T47D (cell line): ENCODE data around the gene OR6C3.
A peak's percentile ranks its signal among the peaks of the same experiment; 100 is the strongest.
"Not testable (repeated sequence)": the region's sequence is repeated elsewhere in the genome, so short reads cannot be mapped to it uniquely, and the experiment has no call there.

Source experiments
- DNase-seq, 2 experiments: peaks; one replicate each; pipeline versions ENCODE4 v3.0.0 to v3.0.0-alpha.2; 2011 to 2012; ENCODE audit warnings: low read depth in 1 of 2, low spot score in 1 of 2
- JUND ChIP-seq: IDR thresholded peaks from 2 replicates; pipeline ENCODE4 v1.6.1; 2012; ENCODE audit warnings: low read depth
- in situ Hi-C: cut with HindIII; loops from 2 replicates; pipeline ENCODE4 v1.10.0; 2016; ENCODE audit warnings: low sequenced_read_pairs, low pct_unique_long_range_greater_than_20kb

The OR6C3 gene

GRCh38 chr12:55330446-55330845 lies at the start of gene OR6C3:
TSS of gene OR6C3 (plus strand) at chr12:55330746. CDS start at chr12:55331701, 955 bp downstream.
- no peak for DNase-seq
- no peak for TF ChIP-seq JUND
- in situ Hi-C loops = no loop called here

DNA sequence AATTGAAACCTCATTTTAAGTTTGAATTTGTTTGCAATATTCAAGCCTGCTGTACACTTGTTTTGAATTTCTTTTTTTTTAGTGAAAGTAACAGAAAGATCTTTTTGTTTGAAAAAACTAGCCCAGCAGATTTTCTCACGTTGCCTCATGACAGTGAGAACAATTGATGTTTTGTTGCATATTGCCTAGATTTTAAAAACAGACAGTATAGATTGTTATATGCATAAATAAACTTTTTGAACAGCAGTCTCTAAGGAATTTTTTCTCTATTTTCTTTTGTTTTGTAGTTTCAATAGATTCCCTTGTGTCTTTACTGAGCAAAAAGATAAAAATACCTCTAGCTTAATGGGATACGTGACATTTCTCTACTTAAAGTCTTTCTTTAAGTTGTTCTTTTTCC lies 49.6 kb upstream of the OR6C3 start:
- no peak for TF ChIP-seq JUND
- DNase-seq = no peak
- in situ Hi-C loops = no loop called here

DNA sequence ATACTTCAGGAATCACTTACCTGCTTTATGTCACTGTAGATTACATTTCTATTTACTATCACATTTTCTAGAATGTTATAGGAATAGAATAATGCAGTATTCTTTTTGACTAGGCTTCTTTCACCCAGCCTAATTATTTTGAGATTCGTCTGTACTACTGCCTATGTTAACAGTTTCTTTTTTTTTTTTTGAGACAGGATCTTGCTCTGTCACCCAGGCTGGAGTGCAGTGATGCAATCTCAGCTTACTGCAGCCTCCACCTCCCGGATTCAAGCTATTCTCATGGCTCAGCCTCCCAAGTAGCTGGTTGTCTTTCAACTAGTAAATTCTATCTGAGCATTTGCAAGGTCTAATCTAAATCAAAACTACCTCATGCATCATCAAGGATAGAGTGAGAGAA lies 40.5 kb upstream of the OR6C3 start:
- in situ Hi-C loops = no loop called here
- no peak for DNase-seq
- TF ChIP-seq JUND = no peak

GRCh38 chr12:55296469-55296868 lies 34.1 kb upstream of the OR6C3 start, which contains the start of gene OR6C6:
TSS of gene OR6C6 (minus strand) at chr12:55296569. CDS start at chr12:55295232, 1,337 bp downstream.
- in situ Hi-C loops = no loop called here
- DNase-seq = no peak
- TF ChIP-seq JUND = no peak

DNA sequence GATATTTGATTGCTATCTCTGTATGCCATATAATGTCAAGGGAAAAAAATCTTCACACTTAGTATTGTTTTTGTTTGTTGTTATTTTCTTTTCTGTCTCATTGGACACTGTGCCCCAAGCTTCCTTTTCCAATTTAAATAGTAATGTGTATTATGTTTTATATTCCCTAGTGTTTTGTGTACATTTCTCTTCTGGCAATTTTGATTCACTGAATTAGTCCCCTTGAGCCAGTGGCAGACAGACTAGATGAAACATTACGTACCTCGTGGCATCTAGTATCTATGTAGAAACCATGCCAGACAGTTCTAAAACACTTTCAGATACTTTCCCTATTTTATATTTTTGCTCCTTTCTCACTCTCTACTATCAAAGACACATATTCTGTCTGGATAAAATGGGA lies 16.5 kb upstream of the OR6C3 start, which contains the start of gene OR6C1:
OR6C1 (plus strand) TSS at position 301 of the 400 bp plus-strand sequence. CDS start 6,257 bp downstream, outside the sequence.
- no peak for DNase-seq
- in situ Hi-C loops = no loop called here
- TF ChIP-seq JUND = no peak

- in situ Hi-C loops = no loop called here
- no peak for DNase-seq
- no peak for TF ChIP-seq JUND
Measured at GRCh38 chr12:55320201-55320600, 10.3 kb upstream of the OR6C3 start.

DNA sequence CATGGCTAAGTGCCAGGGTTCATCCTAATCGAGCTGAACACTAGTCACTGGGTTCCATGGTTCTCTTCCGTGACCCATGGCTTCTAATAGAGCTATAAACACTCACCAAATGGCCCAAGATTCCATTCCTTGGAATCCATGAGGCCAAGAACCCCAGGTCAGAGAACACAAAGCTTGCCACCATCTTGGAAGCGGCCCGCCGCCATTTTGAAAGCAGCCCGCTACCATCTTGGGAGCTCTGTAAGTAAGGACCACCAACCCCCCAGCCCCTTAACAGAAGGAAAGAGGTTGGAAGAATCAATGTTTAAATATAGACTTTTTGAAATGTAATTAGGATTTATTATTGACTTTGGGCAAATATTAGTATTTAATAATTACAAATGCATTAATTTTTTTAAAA lies 4.7 kb upstream of the OR6C3 start:
- in situ Hi-C loops, DNase-seq: not testable (repeated sequence)

- in situ Hi-C loops = no loop called here
- no peak for TF ChIP-seq JUND
- DNase-seq = no peak
Measured at GRCh38 chr12:55336002-55336401, 5.5 kb downstream of the OR6C3 start.

GRCh38 chr12:55355338-55355737 lies 24.8 kb downstream of the OR6C3 start:
- peak in 1 of 2 experiments; percentile 20 for DNase-seq

GRCh38 chr12:55362675-55363074 lies 32.1 kb downstream of the OR6C3 start, which contains the start of gene OR6C75:
TSS of gene OR6C75 (plus strand) at chr12:55362975. CDS start at chr12:55365111, 2,136 bp downstream.
- in situ Hi-C loops = no loop called here
- TF ChIP-seq JUND = no peak
- no peak for DNase-seq

More at GRCh38 chr12:55355338-55355737, 24.8 kb downstream of the OR6C3 start:
- in situ Hi-C loops = not testable (repeated sequence)

- TF ChIP-seq JUND = no peak
- no peak for DNase-seq
- in situ Hi-C loops = no loop called here
Measured at GRCh38 chr12:55365086-55365485, 34.5 kb downstream of the OR6C3 start.

- in situ Hi-C loops = no loop called here
- DNase-seq = no peak
- TF ChIP-seq JUND = no peak
Measured at GRCh38 chr12:55372521-55372920, 42.0 kb downstream of the OR6C3 start.
